GM23248 (cell line): ENCODE data around the gene MAGI3.

Experiments used
- EZH2 ChIP-seq: fragments of 200-600 bp; sonication (generic); IDR thresholded peaks from 2 replicates; pipeline ENCODE4 v1.6.1; 2018; ENCODE audit warnings: antibody characterized with exemption, mild to moderate bottlenecking; ENCODE audit not compliant: insufficient read depth, poor library complexity, severe bottlenecking
- EZH2phosphoT487 ChIP-seq: fragments of 200-600 bp; sonication (generic); IDR thresholded peaks from 2 replicates; pipeline ENCODE4 v1.6.1; 2018; ENCODE audit warnings: antibody characterized with exemption, moderate library complexity, mild to moderate bottlenecking, low read depth; ENCODE audit not compliant: insufficient read depth

DNA sequence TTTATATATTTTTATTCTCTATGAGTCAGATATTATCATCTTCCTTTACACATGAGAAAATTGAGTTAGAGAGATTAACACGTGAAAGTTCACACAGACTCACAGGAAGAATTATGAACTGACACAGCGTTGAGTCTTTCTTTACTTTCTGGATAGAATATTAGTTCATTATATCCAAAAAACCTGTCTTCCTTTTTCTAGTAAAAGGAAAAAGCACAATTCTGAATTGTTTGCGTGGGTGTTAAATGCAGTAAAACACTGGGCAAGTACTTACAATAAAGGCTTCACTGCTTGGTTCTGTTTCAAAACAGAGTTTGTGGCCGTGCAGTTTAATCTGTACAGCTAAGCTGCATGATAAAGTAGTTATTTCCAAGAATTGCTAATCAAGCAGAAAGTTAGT is 10.8 kb downstream of the MAGI3 start:
- TF ChIP-seq EZH2 = no peak
- no peak for TF ChIP-seq EZH2phosphoT487
